Psoas muscle (tissue), 8 donors: ENCODE data around the gene SMG6. TPM values are rescaled to one million over a fixed set of nuclear protein-coding genes. Genes with fewer than 3 reads are reported as not detected.

Source experiments
- ATAC-seq, 4 donors: fragments of 200-7000 bp; cut with Tn5 transposase; one replicate each; pipeline ENCODE4 v1.9.1; 2020; ENCODE audit warnings: moderate library complexity in 3 of 4, mild to moderate bottlenecking in 2 of 4
- DNase-seq, 2 donors: peaks; one replicate each; pipeline ENCODE4 v3.0.0-alpha.2; 2020
- H3K27ac ChIP-seq: fragments of 200-600 bp; one replicate; pipeline ENCODE4 v1.8.0; 2022
- H3K27me3 ChIP-seq, 3 donors: fragments of 200-600 bp in 1 of 3; one replicate each; pipeline versions ENCODE4 v1.6.1 to v1.8.0; 2013 to 2022; ENCODE audit warnings: low read length in 2 of 3, mild to moderate bottlenecking in 2 of 3, moderate library complexity in 1 of 3; ENCODE audit not compliant: insufficient read depth in 3 of 3
- H3K36me3 ChIP-seq, 2 donors: fragments of 200-600 bp in 1 of 2; one replicate each; pipeline versions ENCODE4 v1.6.1 to v1.8.0; 2013 to 2022; ENCODE audit warnings: low read depth in 1 of 2, mild to moderate bottlenecking in 1 of 2, moderate library complexity in 1 of 2; ENCODE audit not compliant: insufficient read depth in 1 of 2
- H3K4me1 ChIP-seq: fragments of 200-600 bp; one replicate; pipeline ENCODE4 v1.8.0; 2022
- H3K4me3 ChIP-seq: fragments of 200-600 bp; one replicate; pipeline ENCODE4 v1.8.0; 2022; ENCODE audit warnings: mild to moderate bottlenecking
- H3K9me3 ChIP-seq: fragments of 200-600 bp; one replicate; pipeline ENCODE4 v1.8.0; 2022
- CTCF ChIP-seq: fragments of 200-600 bp; IDR thresholded peaks from one replicate; pipeline ENCODE4 v1.8.0; 2022; ENCODE audit warnings: antibody characterized with exemption
- WGBS, 3 donors: extraction: QIAGEN DNeasy Blood & Tissue Kit; methylation state at CpG; one replicate each; pipeline versions ENCODE4 v1.1.6 to v1.1.7; 2013; 5-methylcytosine and 5-hydroxymethylcytosine counted together
- intact Hi-C, 2 donors: fragments of 100-400 bp; cut with DNase I; formaldehyde crosslinking; loops; one replicate each; pipeline versions ENCODE4 v1.11.0 to v1.14.2; 2022
- polyA plus RNA-seq, 3 donors: library from polyadenylated mRNA; stranded (reverse); fragments of 200-250 nt; gene quantifications; one replicate each; pipeline ENCODE4 v1.2.3, GENCODE V29; 2013
- total RNA-seq, 4 donors: library from RNA; stranded (reverse); fragmentation: NEBNext Ultra II Directional in 2 of 4; extraction: Animal tissue kit (Norgen Biotek cat#: 25700) in 2 of 4; gene quantifications; one replicate each; pipeline versions ENCODE4 v1.2.1 to v1.2.4, GENCODE V29; 2021 to 2023
- donor health status: healthy with polysubstance abuse.
- donor health status: DM: no; HTN: no; CAD: no; lungs with moderate emphysema.
- donor health status: Bipolar disorder and iron deficiency.
- donor health status: healthy.
- donor health status: DM: yes; HTN: yes; CAD: no.
- donor health status: DM: no; HTN: no; CAD: no.
- donor health status: DM: no; HTN: no; CAD: no.
- donor health status: DM: yes; HTN: yes; CAD: no.

Gene SMG6
- total and polyA plus RNA-seq, 7 donors = 9.4 to 24.1 (median 16.3) TPM

DNA sequence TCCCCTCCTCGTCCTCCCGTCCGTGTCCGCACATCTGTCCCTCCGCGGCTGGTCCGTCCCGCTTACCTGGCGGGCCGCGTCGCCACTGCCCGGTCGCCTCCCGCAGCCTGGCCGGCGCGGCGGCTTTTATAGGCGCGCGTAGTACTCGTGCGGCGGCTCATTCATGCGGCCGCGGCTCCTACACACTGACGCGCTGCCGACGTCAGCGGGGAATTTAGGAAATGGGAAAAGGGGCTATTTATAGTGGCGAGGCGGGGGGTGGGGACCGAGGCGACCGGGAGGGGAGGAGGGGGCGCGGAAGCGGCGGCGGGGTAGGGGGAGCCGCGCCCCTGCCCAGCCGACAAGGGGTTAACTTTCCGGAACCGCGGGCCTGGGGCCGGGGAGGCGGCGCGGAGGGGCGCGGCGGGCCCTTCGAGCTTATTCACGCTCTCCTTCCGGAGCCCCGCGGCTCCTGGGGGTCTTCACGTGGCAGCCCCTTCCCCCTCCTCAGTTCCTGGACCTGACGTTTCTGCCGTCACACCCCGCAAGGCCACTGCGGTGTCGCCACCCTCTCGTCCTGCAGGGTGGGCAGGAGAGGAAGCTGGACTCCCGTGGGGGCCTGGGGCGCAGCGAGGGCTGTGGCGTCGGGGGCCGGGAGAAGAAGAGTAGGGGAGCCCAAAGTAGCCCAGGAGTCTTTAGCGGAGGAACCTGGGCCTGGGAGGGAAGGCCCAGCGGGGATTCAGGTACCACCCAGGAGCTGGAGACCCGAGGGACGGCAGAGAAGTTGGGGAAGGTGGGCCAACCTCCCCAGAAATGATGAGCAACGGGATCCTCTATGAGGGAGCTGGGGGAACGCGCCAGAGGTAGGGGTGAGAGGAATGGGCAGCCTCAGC is 252.3 kb downstream of the SMG6 start:
- Histone ChIP-seq H3K27ac (peak overlapping the region; percentile 2), H3K27me3 (peaks cover 0 to 34% (median 6%) of the 10 kb centered on the region in 3 donors), H3K36me3 (no peaks in the 10 kb centered on the region), H3K9me3 (no peaks in the 10 kb centered on the region), H3K4me1 (peaks cover 11% of the 10 kb centered on the region), H3K4me3 (peak overlapping the region; percentile 70)
- intact Hi-C loops = no loop called here
- DNase-seq (peak; percentile 26 to 59), ATAC-seq (no peak)
- WGBS, 3 donors = 7 to 11% (median 8%) methylated on average over 63 to 81 of the region's 81 CpGs
- TF ChIP-seq CTCF = no peak

- DNase-seq = peak; percentile 74 to 81
- H3K9me3 ChIP-seq = no peaks in the 10 kb centered on the region
- no peak for TF ChIP-seq CTCF
- intact Hi-C loops = no loop called here
- H3K27ac ChIP-seq = no peak overlapping the region
- ATAC-seq = peak; percentile 31 to 56 (median 50)
- peak overlapping the region; percentile 70 for H3K4me3 ChIP-seq
- peaks cover 11% of the 10 kb centered on the region for H3K4me1 ChIP-seq
- 1% methylated on average over 37 to 88 of the region's 88 CpGs for WGBS, 3 donors
- H3K27me3 ChIP-seq = peaks cover 0 to 34% (median 5%) of the 10 kb centered on the region in 3 donors
- no peaks in the 10 kb centered on the region for H3K36me3 ChIP-seq
These were observed 253.1 kb downstream of the SMG6 start for GRCh38 chr17:2050300-2051060.

- peak; percentile 90 to 91 for DNase-seq
- peaks cover 11% of the 10 kb centered on the region for H3K4me1 ChIP-seq
- no peak for TF ChIP-seq CTCF
- peak overlapping the region; percentile 88 for H3K4me3 ChIP-seq
- H3K27me3 ChIP-seq = peaks cover 0 to 34% (median 4%) of the 10 kb centered on the region in 3 donors
- 2 to 6% (median 4%) methylated on average over 32 to 104 of the region's 104 CpGs for WGBS, 3 donors
- no peaks in the 10 kb centered on the region for H3K9me3 ChIP-seq
- no peak overlapping the region for H3K27ac ChIP-seq
- ATAC-seq = peak; percentile 44 to 57 (median 51)
- intact Hi-C loops = no loop called here
- no peaks in the 10 kb centered on the region for H3K36me3 ChIP-seq
These were observed 254.0 kb downstream of the SMG6 start for GRCh38 chr17:2049333-2050299.

GRCh38 chr17:2048805-2049204 is 254.8 kb downstream of the SMG6 start:
- Histone ChIP-seq H3K27ac (no peak overlapping the region), H3K27me3 (peaks cover 0 to 32% (median 4%) of the 10 kb centered on the region in 3 donors), H3K9me3 (no peaks in the 10 kb centered on the region), H3K4me1 (peaks cover 18% of the 10 kb centered on the region), H3K36me3 (peaks cover 2 to 5% of the 10 kb centered on the region in 2 donors), H3K4me3 (peak overlapping the region; percentile 88)
- WGBS, 3 donors = 11 to 18% (median 16%) methylated on average over 9 of the region's 9 CpGs
- DNase-seq (no peak), ATAC-seq (no peak)
- TF ChIP-seq CTCF = no peak
- intact Hi-C loops = no loop called here
